Right lobe of liver (tissue), 4 donors: ENCODE measurements around the gene TUBA1C.

Experiments used
- POLR2A ChIP-seq: fragments of 450-650 bp; IDR thresholded peaks from one replicate; pipeline ENCODE4 v1.6.1; 2017; ENCODE audit warnings: antibody characterized with exemption, mild to moderate bottlenecking
- TF ChIP-seq, protein P1 (sequence below), 4 donors: fragments of 200-600 bp in 3 of 4; fragments of 450-650 bp in 1 of 4; IDR thresholded peaks; one replicate each; pipeline versions ENCODE4 v1.5.1 to v1.8.0; 2016 to 2022; ENCODE audit warnings: antibody characterized with exemption in 4 of 4, mild to moderate bottlenecking in 2 of 4
- donor health status: DM: no; HTN: no; CAD: no.
- donor health status: DM: no; HTN: no; CAD: no.
- donor health status: DM: no; HTN: yes; CAD: no.

DNA sequence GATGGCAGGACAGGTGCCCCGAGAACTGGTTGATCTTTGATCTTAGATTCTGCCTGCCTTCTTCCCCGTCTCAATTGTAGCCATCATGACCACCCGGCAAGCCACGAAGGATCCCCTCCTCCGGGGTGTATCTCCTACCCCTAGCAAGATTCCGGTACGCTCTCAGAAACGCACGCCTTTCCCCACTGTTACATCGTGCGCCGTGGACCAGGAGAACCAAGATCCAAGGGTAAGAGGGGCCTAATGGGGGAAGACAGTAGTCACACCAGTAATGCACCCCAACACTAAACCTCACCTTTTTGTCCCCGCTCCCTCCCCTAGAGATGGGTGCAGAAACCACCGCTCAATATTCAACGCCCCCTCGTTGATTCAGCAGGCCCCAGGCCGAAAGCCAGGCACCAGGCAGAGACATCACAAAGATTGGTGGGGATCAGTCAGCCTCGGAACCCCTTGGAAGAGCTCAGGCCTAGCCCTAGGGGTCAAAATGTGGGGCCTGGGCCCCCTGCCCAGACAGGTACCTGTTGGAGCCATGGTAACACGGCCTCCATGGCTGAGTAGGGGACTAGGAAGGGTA, 58.7 kb downstream of the TUBA1C start:
- TF ChIP-seq, protein P1, sequence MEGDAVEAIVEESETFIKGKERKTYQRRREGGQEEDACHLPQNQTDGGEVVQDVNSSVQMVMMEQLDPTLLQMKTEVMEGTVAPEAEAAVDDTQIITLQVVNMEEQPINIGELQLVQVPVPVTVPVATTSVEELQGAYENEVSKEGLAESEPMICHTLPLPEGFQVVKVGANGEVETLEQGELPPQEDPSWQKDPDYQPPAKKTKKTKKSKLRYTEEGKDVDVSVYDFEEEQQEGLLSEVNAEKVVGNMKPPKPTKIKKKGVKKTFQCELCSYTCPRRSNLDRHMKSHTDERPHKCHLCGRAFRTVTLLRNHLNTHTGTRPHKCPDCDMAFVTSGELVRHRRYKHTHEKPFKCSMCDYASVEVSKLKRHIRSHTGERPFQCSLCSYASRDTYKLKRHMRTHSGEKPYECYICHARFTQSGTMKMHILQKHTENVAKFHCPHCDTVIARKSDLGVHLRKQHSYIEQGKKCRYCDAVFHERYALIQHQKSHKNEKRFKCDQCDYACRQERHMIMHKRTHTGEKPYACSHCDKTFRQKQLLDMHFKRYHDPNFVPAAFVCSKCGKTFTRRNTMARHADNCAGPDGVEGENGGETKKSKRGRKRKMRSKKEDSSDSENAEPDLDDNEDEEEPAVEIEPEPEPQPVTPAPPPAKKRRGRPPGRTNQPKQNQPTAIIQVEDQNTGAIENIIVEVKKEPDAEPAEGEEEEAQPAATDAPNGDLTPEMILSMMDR (IDR thresholded peaks at IDR 0.05) = no peak
- TF ChIP-seq POLR2A = no peak
